SK-N-SH (cell line): ENCODE measurements around the gene KLHL8. TPM values are rescaled to one million over a fixed set of nuclear protein-coding genes. Genes with fewer than 3 reads are reported as not detected.

Experiments
- CTCF ChIA-PET: fragments of 300-600, 350-600 bp; formaldehyde crosslinking; extraction: SDS; loops from one replicate; lab custom pipeline; 2021; lab: Yijun Ruan, JAX
- POLR2A ChIA-PET: fragments of 350-600 bp; sonication (Branson Sonifier 250); formaldehyde crosslinking; extraction: SDS; loops from one replicate; lab custom pipeline; 2020; ENCODE audit warnings: antibody characterized with exemption, inconsistent platforms; lab: Yijun Ruan, JAX
- DNase-seq: peaks from one replicate; pipeline ENCODE4 v3.0.0; 2012
- H2AFZ ChIP-seq: fragments of 200-600 bp; sonication (generic); 2 replicates; pipeline ENCODE4 v1.8.1; 2016; ENCODE audit warnings: antibody characterized with exemption, mild to moderate bottlenecking, low read depth
- H3F3A ChIP-seq: fragments of 200-600 bp; sonication (generic); replicated peaks from 2 replicates; pipeline ENCODE3; 2016; ENCODE audit warnings: antibody characterized with exemption, mild to moderate bottlenecking; ENCODE audit not compliant: insufficient read depth
- H3K27ac ChIP-seq, 2 experiments: fragments of 200-500 bp in 1 of 2; fragments of 200-600 bp in 1 of 2; sonication (Bioruptor generic) in 1 of 2; sonication (generic), shearing (Covaris generic) in 1 of 2; 2 replicates each; pipeline versions ENCODE4 v1.5.1 to v1.6.1; 2014 to 2016; ENCODE audit warnings: low read depth in 2 of 2, inconsistent platforms in 1 of 2, low read length in 1 of 2, mild to moderate bottlenecking in 1 of 2, mixed read lengths in 1 of 2
- H3K27me3 ChIP-seq: fragments of 200-600 bp; sonication (generic), shearing (Covaris generic); 2 replicates; pipeline ENCODE4 v1.6.1; 2016; ENCODE audit warnings: mixed run types; ENCODE audit not compliant: insufficient read depth
- H3K36me3 ChIP-seq, 2 experiments: fragments of 200-500 bp in 1 of 2; fragments of 200-600 bp in 1 of 2; sonication (Bioruptor generic) in 1 of 2; sonication (generic) in 1 of 2; replicated peaks in 1 of 2; 2 replicates each; pipeline versions ENCODE3 to v1.5.1; 2014 to 2016; ENCODE audit warnings: low read length in 1 of 2, mild to moderate bottlenecking in 1 of 2; ENCODE audit not compliant: insufficient read depth in 2 of 2, control insufficient read depth in 1 of 2
- H3K4me1 ChIP-seq, 2 experiments: fragments of 200-500 bp in 1 of 2; fragments of 200-600 bp in 1 of 2; sonication (Bioruptor generic) in 1 of 2; sonication (generic), shearing (Covaris generic) in 1 of 2; 2 replicates each; pipeline versions ENCODE4 v1.5.1 to v1.6.1; 2014 to 2016; ENCODE audit warnings: low read depth in 1 of 2, low read length in 1 of 2, mixed run types in 1 of 2; ENCODE audit not compliant: insufficient read depth in 2 of 2, control insufficient read depth in 1 of 2
- H3K4me2 ChIP-seq: fragments of 200-600 bp; sonication (generic), shearing (Covaris generic); 2 replicates; pipeline ENCODE4 v1.6.1; 2017; ENCODE audit warnings: mixed run types
- H3K4me3 ChIP-seq, 2 experiments: fragments of 200-500 bp in 1 of 2; fragments of 200-600 bp in 1 of 2; sonication (Bioruptor generic) in 1 of 2; sonication (generic), shearing (Covaris generic) in 1 of 2; 2 replicates each; pipeline versions ENCODE4 v1.5.1 to v1.8.1; 2014 to 2016; ENCODE audit warnings: low read depth in 2 of 2, inconsistent platforms in 1 of 2, low read length in 1 of 2, mild to moderate bottlenecking in 1 of 2, mixed read lengths in 1 of 2, moderate library complexity in 1 of 2
- H3K79me2 ChIP-seq: fragments of 200-600 bp; sonication (generic); 2 replicates; pipeline ENCODE4 v1.8.1; 2017; ENCODE audit warnings: mild to moderate bottlenecking; ENCODE audit not compliant: insufficient read depth
- H3K9ac ChIP-seq: fragments of 200-600 bp; sonication (generic); 2 replicates; pipeline ENCODE4 v1.6.1; 2017; ENCODE audit warnings: mixed run types
- H3K9me2 ChIP-seq: fragments of 200-600 bp; sonication (generic); 2 replicates; pipeline ENCODE4 v1.6.1; 2017; ENCODE audit warnings: mixed run types
- H3K9me3 ChIP-seq: fragments of 200-600 bp; sonication (generic); 2 replicates; pipeline ENCODE4 v1.6.1; 2017; ENCODE audit warnings: mixed run types, mild to moderate bottlenecking, moderate library complexity
- H4K20me1 ChIP-seq: fragments of 200-600 bp; sonication (generic); 2 replicates; pipeline ENCODE4 v1.6.1; 2017; ENCODE audit warnings: mild to moderate bottlenecking, mixed run types; ENCODE audit not compliant: insufficient read depth
- CHD2 ChIP-seq: fragments of 150-350 bp; IDR thresholded peaks from 2 replicates; pipeline ENCODE4 v1.6.1; 2018; ENCODE audit warnings: low read length; ENCODE audit not compliant: partially characterized antibody
- ELF1 ChIP-seq: IDR thresholded peaks from 2 replicates; pipeline ENCODE4 v1.4.0; 2012
- MAX ChIP-seq: IDR thresholded peaks from 2 replicates; pipeline ENCODE4 v1.4.0; 2012; ENCODE audit warnings: low read depth
- MXI1 ChIP-seq: IDR thresholded peaks from 2 replicates; pipeline ENCODE4 v1.6.1; 2012; ENCODE audit warnings: mild to moderate bottlenecking, low read depth, low read length, improper control_type of control experiment
- POLR2AphosphoS5 ChIP-seq: IDR thresholded peaks from 2 replicates; pipeline ENCODE4 v1.6.1; 2012; ENCODE audit warnings: low read depth, low read length
- RXRA ChIP-seq: IDR thresholded peaks from 2 replicates; pipeline ENCODE4 v1.4.0; 2012; ENCODE audit warnings: low read depth, mild to moderate bottlenecking, borderline replicate concordance
- TAF1 ChIP-seq: IDR thresholded peaks from 2 replicates; pipeline ENCODE4 v1.6.1; 2012; ENCODE audit warnings: low read depth, mild to moderate bottlenecking, low read length, moderate library complexity, borderline replicate concordance
- TCF12 ChIP-seq: IDR thresholded peaks from 2 replicates; pipeline ENCODE4 v1.4.0; 2012
- ZBTB33 ChIP-seq: IDR thresholded peaks from 2 replicates; pipeline ENCODE4 v1.4.0; 2012; ENCODE audit warnings: low read depth, borderline replicate concordance
- WGBS: methylation state at CpG from one replicate; pipeline ENCODE4 v1.1.6; 2017; ENCODE audit warnings: low lambda C conversion rate; 5-methylcytosine and 5-hydroxymethylcytosine counted together
- polyA plus RNA-seq, 3 experiments: library from polyadenylated mRNA; depleted of rRNA; stranded (reverse); fragments of >200 nt; gene quantifications; 2 replicates each; pipeline ENCODE4 v1.2.3, GENCODE V29; 2012
- TF ChIP-seq, protein P1 (sequence below): fragments of 200-600 bp; sonication (generic); IDR thresholded peaks from 2 replicates; pipeline ENCODE4 v1.6.1; 2017; ENCODE audit warnings: antibody characterized with exemption, mild to moderate bottlenecking, moderate library complexity
- TF ChIP-seq, protein P2 (sequence below): IDR thresholded peaks from 2 replicates; pipeline ENCODE4; 2012

Gene KLHL8
- polyA plus RNA-seq (2012; rRNA removed) = 2.4 and 2.8 TPM in 2 replicates
- 4.8 and 7.0 TPM in 2 replicates for polyA plus RNA-seq (2012; cell fraction: cytosol; rRNA removed)
- 0.95 and 1.3 TPM in 2 replicates for polyA plus RNA-seq (2012; cell fraction: nucleus; rRNA removed)

GRCh38 chr4:87220094-87220822 lies at the start of gene KLHL8:
Gene KLHL8 (minus strand): TSS chr4:87220618. CDS start chr4:87195539, 25,079 bp downstream.
- no peaks in the 10 kb centered on the region for H3K9me3 ChIP-seq
- H4K20me1 ChIP-seq = no peaks in the 10 kb centered on the region
- H3K79me2 ChIP-seq = peaks cover 41% of the 10 kb centered on the region
- no peaks in the 10 kb centered on the region for H3K27me3 ChIP-seq
- peak within 1 kb of the TSS; percentile 90 for H2AFZ ChIP-seq
- peak within 1 kb of the TSS; percentile 80 for H3K9ac ChIP-seq
- peak within 1 kb of the TSS; percentile 79 to 94 for H3K27ac ChIP-seq
- ChIA-PET CTCF (interaction anchor here (0.7 to 3.7 kb wide), 16 partner anchors 8 to 715 kb away, joined by 3 to 19 read pairs (median 4); no protein-coding TSS in a partner anchor), POLR2A (interaction anchor here (1.1 kb wide), 1 partner anchor 50 kb away, joined by 3 read pairs; no protein-coding TSS in a partner anchor)
- peak within 1 kb of the TSS; percentile 91 for H3K4me2 ChIP-seq
- DNase-seq = peak; percentile 98
- WGBS = 0% methylated on average over 19 of the region's 70 CpGs
- no peaks in the 10 kb centered on the region for H3K9me2 ChIP-seq
- H3F3A ChIP-seq = peaks cover 10% of the 10 kb centered on the region
- peak within 1 kb of the TSS; percentile 91 to 98 for H3K4me3 ChIP-seq
- H3K4me1 ChIP-seq = peaks cover 0 to 2% of the 10 kb centered on the region in 2 experiments; a peak in 1 of 4 replicates
- H3K36me3 ChIP-seq = no peaks in the 10 kb centered on the region
- TF ChIP-seq ZBTB33 (peak; percentile 78; the same call in 1 of the 2 replicates), ELF1 (no peak), POLR2AphosphoS5 (peak; percentile 79), TAF1 (peak; percentile 45; the same call in 1 of the 2 replicates), TCF12 (no peak), CHD2 (peak; percentile 95), MAX (0 out of 2 replicates have a peak, but pooled peaks have one; percentile 36), MXI1 (peak; percentile 34; the same call in 1 of the 2 replicates), RXRA (no peak)
- TF ChIP-seq, protein P1, sequence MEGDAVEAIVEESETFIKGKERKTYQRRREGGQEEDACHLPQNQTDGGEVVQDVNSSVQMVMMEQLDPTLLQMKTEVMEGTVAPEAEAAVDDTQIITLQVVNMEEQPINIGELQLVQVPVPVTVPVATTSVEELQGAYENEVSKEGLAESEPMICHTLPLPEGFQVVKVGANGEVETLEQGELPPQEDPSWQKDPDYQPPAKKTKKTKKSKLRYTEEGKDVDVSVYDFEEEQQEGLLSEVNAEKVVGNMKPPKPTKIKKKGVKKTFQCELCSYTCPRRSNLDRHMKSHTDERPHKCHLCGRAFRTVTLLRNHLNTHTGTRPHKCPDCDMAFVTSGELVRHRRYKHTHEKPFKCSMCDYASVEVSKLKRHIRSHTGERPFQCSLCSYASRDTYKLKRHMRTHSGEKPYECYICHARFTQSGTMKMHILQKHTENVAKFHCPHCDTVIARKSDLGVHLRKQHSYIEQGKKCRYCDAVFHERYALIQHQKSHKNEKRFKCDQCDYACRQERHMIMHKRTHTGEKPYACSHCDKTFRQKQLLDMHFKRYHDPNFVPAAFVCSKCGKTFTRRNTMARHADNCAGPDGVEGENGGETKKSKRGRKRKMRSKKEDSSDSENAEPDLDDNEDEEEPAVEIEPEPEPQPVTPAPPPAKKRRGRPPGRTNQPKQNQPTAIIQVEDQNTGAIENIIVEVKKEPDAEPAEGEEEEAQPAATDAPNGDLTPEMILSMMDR = peak; percentile 31; the same call in 1 of the 2 replicates
- TF ChIP-seq, protein P2, sequence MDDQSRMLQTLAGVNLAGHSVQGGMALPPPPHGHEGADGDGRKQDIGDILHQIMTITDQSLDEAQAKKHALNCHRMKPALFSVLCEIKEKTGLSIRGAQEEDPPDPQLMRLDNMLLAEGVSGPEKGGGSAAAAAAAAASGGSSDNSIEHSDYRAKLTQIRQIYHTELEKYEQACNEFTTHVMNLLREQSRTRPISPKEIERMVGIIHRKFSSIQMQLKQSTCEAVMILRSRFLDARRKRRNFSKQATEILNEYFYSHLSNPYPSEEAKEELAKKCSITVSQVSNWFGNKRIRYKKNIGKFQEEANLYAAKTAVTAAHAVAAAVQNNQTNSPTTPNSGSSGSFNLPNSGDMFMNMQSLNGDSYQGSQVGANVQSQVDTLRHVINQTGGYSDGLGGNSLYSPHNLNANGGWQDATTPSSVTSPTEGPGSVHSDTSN = no peak
